ENCODE measurements around the gene RLBP1.

Gene RLBP1

GRCh38 chr15:89161666-89162065 lies 59.7 kb downstream of the RLBP1 start:
- no peak for DNase-seq
- intact Hi-C loops (cut with DNase I): no loop called here
